ENCODE results near the gene PTPN18. TPM values are rescaled to one million over a fixed set of nuclear protein-coding genes. Genes with fewer than 3 reads are reported as not detected.

The PTPN18 gene
- total RNA-seq, 1 experiment from 2014 or later: 16.3 TPM

GRCh38 chr2:130370490-130370889, 14.6 kb downstream of the PTPN18 start:
- Histone ChIP-seq H4K8ac (replicated peaks; ENCODE audit: insufficient read length, low read depth, low read length) (no peak overlapping the region), H2BK120ac (ENCODE audit: low read depth, low read length, poor library complexity, severe bottlenecking) (no peak overlapping the region), H3K23ac (ENCODE audit: insufficient read length, low read depth, low read length) (no peak overlapping the region), H2BK5ac (ENCODE audit: insufficient read length, low read length) (no peak overlapping the region), H3K79me2 (ENCODE audit: insufficient read depth, low read length) (no peaks in the 10 kb centered on the region), H2BK20ac (ENCODE audit: low read depth, low read length, poor library complexity, severe bottlenecking) (no peak overlapping the region), H3K56ac (ENCODE audit: insufficient read length, low read depth, low read length) (no peak overlapping the region), H3K4me1 (ENCODE audit: insufficient read depth, low read length) (no peaks in the 10 kb centered on the region; the same call in 1 of the 2 replicates), H3K14ac (ENCODE audit: insufficient read depth, low read length) (no peak overlapping the region), H3K4ac (ENCODE audit: low read depth, low read length) (no peak overlapping the region), H3K9me3 (ENCODE audit: control insufficient read depth, low read depth, low read length) (no peaks in the 10 kb centered on the region), H4K5ac (ENCODE audit: insufficient read length, low read depth, low read length) (no peak overlapping the region), H2BK15ac (ENCODE audit: low read depth, low read length) (no peak overlapping the region), H3K79me1 (ENCODE audit: insufficient read depth, low read depth, low read length, poor library complexity, severe bottlenecking) (no peaks in the 10 kb centered on the region), H3K4me2 (ENCODE audit: insufficient read depth, insufficient read length, low read length) (no peak overlapping the region), H2AFZ (ENCODE audit: low read length) (no peak overlapping the region), H3K27ac (ENCODE audit: insufficient read length, low read depth, low read length) (no peak overlapping the region), H2AK5ac (ENCODE audit: insufficient read length, low read length) (no peak overlapping the region), H2BK12ac (ENCODE audit: insufficient read length, low read depth, low read length) (no peak overlapping the region), H3T11ph (ENCODE audit: low read length) (no peak overlapping the region), H3K18ac (ENCODE audit: insufficient read length, low read depth, low read length) (no peak overlapping the region), H3K23me2 (ENCODE audit: insufficient read length, low read depth, low read length, poor library complexity, severe bottlenecking) (peaks cover 8% of the 10 kb centered on the region), H3K9ac (ENCODE audit: extremely low read depth, insufficient read length, low read length) (no peak overlapping the region), H4K20me1 (ENCODE audit: control insufficient read depth, insufficient read depth, insufficient read length) (no peaks in the 10 kb centered on the region), H3K27me3 (ENCODE audit: insufficient read depth, low read length) (no peaks in the 10 kb centered on the region), H4K91ac (ENCODE audit: insufficient read length, low read depth, low read length) (no peak overlapping the region)
- Mint-ChIP-seq H3K36me3 (ENCODE audit: insufficient read depth in 1 of 3, low read depth in 3 of 3) (peaks cover 8 to 22% (median 12%) of the 10 kb centered on the region in 3 experiments), H3K4me3 (peak overlapping the region; percentile 7 to 84; a peak in 3 of 5 replicates), H3K27ac (peak overlapping the region in 1 of 3 experiments; percentile 62; a peak in 1 of 7 replicates), H3K9me3 (no peaks in the 10 kb centered on the region; a peak in 1 of 5 replicates), H3K27me3 (ENCODE audit: low read depth) (peaks cover 10% of the 10 kb centered on the region), H3K4me1 (peaks cover 30 to 35% of the 10 kb centered on the region in 2 experiments)
- WGBS (ENCODE audit: extremely low coverage, insufficient read length, low lambda C conversion rate): no CpG with 5 or more reads among the region's 9 CpGs
- no peak for TF ChIP-seq CTCF (conservative IDR thresholded peaks at IDR 0.05)
- no peak for DNase-seq
